ENCODE data around the gene OBSL1. TPM values are rescaled to one million over a fixed set of nuclear protein-coding genes. Genes with fewer than 3 reads are reported as not detected.

Gene OBSL1
- total RNA-seq, 1 donor from 2014 or later = 48.4 TPM

Small RNAs within 50 kb of the gene (small RNA-seq; reads per million reads assigned to genes)
- gene MIR3132 (ENCODE audit: low replicate concordance) = not detected
- not detected for gene RN7SKP213 (ENCODE audit: low replicate concordance)

Other genes with a start within 250 kb of the OBSL1 start
- gene RESP18, start 238.8 kb downstream of the OBSL1 start, total RNA-seq = 1.2 TPM
- gene DNPEP, start 183.6 kb downstream of the OBSL1 start, total RNA-seq = 11.1 TPM
- 0.49 TPM for gene DES, start 153.2 kb downstream of the OBSL1 start, total RNA-seq
- 12.3 TPM for gene SPEG, start 136.7 kb downstream of the OBSL1 start, total RNA-seq
- 7.9 TPM for gene GMPPA, start 72.6 kb downstream of the OBSL1 start, total RNA-seq
- gene ASIC4, start 57.1 kb downstream of the OBSL1 start, total RNA-seq = 3.4 TPM
- 32.5 TPM for gene CHPF, start 27.7 kb downstream of the OBSL1 start, total RNA-seq
- gene TMEM198, start 27.5 kb downstream of the OBSL1 start, total RNA-seq = 11.1 TPM
- gene INHA, start 771 bp upstream of the OBSL1 start, total RNA-seq = not detected
- gene STK11IP, start 26.3 kb upstream of the OBSL1 start, total RNA-seq = 10.8 TPM
- 22.9 TPM for gene SLC4A3, start 56.1 kb upstream of the OBSL1 start, total RNA-seq